ENCODE data around the gene FBXL5. TPM values are rescaled to one million over a fixed set of nuclear protein-coding genes. Genes with fewer than 3 reads are reported as not detected.

The FBXL5 gene
- total RNA-seq, 3 donors from 2014 or later, result 178 to 231 (median 202) TPM

DNA sequence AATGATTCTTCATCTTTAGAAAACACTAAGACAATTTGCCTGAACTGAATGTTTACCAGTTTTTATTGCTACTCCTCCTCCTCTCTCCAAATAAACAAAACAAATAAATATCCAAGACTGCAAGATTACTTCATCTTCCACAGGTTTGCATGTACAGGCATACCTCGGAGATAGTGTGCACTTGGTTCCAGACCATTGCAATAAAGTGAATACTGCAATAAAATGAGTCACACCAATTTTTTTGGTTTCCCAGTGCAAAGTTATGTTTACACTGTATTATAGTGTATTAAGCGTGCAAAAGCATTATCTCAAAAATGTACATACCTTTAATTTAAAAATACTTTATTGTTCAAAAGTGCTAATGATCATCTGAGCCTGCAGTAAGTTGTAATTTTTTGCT is 53.3 kb downstream of the FBXL5 start:
- no peaks in the 10 kb centered on the region for H3K36me3 ChIP-seq
- intact Hi-C loops (cut with DNase I; ENCODE audit: low total_unique reads), result no loop called here
- no peak overlapping the region for H3K4me3 ChIP-seq
- H3K27me3 ChIP-seq, result no peaks in the 10 kb centered on the region
- no peaks in the 10 kb centered on the region for H3K4me1 ChIP-seq
- peaks cover 0 to 13% of the 10 kb centered on the region in 2 donors for H3K9me3 ChIP-seq
- TF ChIP-seq POLR2AphosphoS5 (IDR thresholded peaks at IDR 0.05), result no peak
- no peak overlapping the region for H3K27ac ChIP-seq
- no peak for DNase-seq (ENCODE audit: low spot score in 2 of 2)

DNA sequence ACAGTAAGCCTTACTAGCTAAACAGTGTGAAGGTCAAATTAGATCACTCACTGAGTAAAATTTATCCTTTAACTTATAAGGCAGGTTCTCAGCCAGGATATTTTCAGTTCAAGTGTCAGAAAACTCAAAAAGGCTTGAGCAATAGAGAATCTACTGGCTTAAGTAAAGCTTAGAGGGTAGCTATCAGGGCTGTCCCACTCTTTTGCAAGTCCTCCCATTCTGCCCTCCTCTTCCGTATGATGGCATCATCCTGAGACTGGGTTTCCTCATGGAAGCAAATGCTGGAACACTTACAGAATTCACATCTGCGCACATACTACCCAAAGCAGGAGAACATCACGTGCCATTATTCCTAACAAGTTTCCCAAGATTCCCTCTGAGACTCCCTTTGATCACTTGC is 55.0 kb downstream of the FBXL5 start:
- Histone ChIP-seq H3K27me3 (no peaks in the 10 kb centered on the region), H3K4me1 (no peaks in the 10 kb centered on the region), H3K27ac (no peak overlapping the region), H3K36me3 (no peaks in the 10 kb centered on the region), H3K9me3 (peaks cover 0 to 13% of the 10 kb centered on the region in 2 donors), H3K4me3 (no peak overlapping the region)
- intact Hi-C loops (cut with DNase I; ENCODE audit: low total_unique reads), result no loop called here
- no peak for DNase-seq (ENCODE audit: low spot score in 2 of 2)
- no peak for TF ChIP-seq POLR2AphosphoS5 (IDR thresholded peaks at IDR 0.05)
- TF ChIP-seq, protein P1, sequence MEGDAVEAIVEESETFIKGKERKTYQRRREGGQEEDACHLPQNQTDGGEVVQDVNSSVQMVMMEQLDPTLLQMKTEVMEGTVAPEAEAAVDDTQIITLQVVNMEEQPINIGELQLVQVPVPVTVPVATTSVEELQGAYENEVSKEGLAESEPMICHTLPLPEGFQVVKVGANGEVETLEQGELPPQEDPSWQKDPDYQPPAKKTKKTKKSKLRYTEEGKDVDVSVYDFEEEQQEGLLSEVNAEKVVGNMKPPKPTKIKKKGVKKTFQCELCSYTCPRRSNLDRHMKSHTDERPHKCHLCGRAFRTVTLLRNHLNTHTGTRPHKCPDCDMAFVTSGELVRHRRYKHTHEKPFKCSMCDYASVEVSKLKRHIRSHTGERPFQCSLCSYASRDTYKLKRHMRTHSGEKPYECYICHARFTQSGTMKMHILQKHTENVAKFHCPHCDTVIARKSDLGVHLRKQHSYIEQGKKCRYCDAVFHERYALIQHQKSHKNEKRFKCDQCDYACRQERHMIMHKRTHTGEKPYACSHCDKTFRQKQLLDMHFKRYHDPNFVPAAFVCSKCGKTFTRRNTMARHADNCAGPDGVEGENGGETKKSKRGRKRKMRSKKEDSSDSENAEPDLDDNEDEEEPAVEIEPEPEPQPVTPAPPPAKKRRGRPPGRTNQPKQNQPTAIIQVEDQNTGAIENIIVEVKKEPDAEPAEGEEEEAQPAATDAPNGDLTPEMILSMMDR (IDR thresholded peaks at IDR 0.05), result no peak
- TF ChIP-seq POLR2A (IDR thresholded peaks at IDR 0.05), result no peak

GRCh38 chr4:15598644-15599043 is 56.5 kb downstream of the FBXL5 start:
- DNase-seq (ENCODE audit: low spot score in 2 of 2), result no peak
- H3K4me3 ChIP-seq, result no peak overlapping the region
- no peak overlapping the region for H3K27ac ChIP-seq
- no peaks in the 10 kb centered on the region for H3K27me3 ChIP-seq
- intact Hi-C loops (cut with DNase I; ENCODE audit: low total_unique reads), result no loop called here
- TF ChIP-seq POLR2A (IDR thresholded peaks at IDR 0.05) (no peak), POLR2AphosphoS5 (IDR thresholded peaks at IDR 0.05) (no peak)
- H3K36me3 ChIP-seq, result no peaks in the 10 kb centered on the region
- no peaks in the 10 kb centered on the region for H3K4me1 ChIP-seq
- peaks cover 0 to 13% of the 10 kb centered on the region in 2 donors for H3K9me3 ChIP-seq

- no peaks in the 10 kb centered on the region for H3K4me1 ChIP-seq
- H3K36me3 ChIP-seq, result no peaks in the 10 kb centered on the region
- H3K9me3 ChIP-seq, result no peaks in the 10 kb centered on the region
- intact Hi-C loops (cut with DNase I; ENCODE audit: low total_unique reads), result no loop called here
- no peak for DNase-seq (ENCODE audit: low spot score in 2 of 2)
- H3K27me3 ChIP-seq, result no peaks in the 10 kb centered on the region
- H3K4me3 ChIP-seq, result no peak overlapping the region
- no peak overlapping the region for H3K27ac ChIP-seq
- no peak for TF ChIP-seq POLR2AphosphoS5 (IDR thresholded peaks at IDR 0.05)
- TF ChIP-seq, protein P1 (IDR thresholded peaks at IDR 0.05), result no peak
- no peak for TF ChIP-seq POLR2A (IDR thresholded peaks at IDR 0.05)
These were observed 62.4 kb downstream of the FBXL5 start for GRCh38 chr4:15592799-15593198.

DNA sequence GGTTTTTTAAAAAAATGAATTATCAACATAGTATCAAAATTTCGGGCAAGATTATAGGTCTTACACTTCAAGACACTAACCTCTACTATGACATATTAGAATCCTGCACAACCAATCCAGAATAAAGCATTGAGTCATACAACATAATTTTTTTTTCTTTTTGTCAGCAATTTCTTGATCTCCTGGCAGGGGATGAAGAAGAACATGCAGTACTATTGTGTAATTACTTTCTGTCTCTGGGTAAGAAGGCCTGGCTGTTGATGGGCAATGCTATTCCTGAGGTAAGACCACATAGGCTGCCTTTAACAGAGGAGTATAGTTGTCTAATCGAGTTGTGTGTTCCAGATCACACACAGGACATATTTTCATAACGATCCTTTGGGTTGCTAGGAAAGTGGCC is 67.5 kb downstream of the FBXL5 start:
- intact Hi-C loops (cut with DNase I; ENCODE audit: low total_unique reads), result no loop called here
- H3K4me1 ChIP-seq, result no peaks in the 10 kb centered on the region
- peak overlapping the region in 1 of 2 donors; percentile 41 for H3K27ac ChIP-seq
- H3K9me3 ChIP-seq, result no peaks in the 10 kb centered on the region
- no peaks in the 10 kb centered on the region for H3K27me3 ChIP-seq
- no peak for DNase-seq (ENCODE audit: low spot score in 2 of 2)
- no peaks in the 10 kb centered on the region for H3K36me3 ChIP-seq
- no peak for TF ChIP-seq POLR2AphosphoS5 (IDR thresholded peaks at IDR 0.05)
- TF ChIP-seq POLR2A (IDR thresholded peaks at IDR 0.05), result no peak
- TF ChIP-seq, protein P1 (IDR thresholded peaks at IDR 0.05), result no peak
- H3K4me3 ChIP-seq, result no peak overlapping the region

- Histone ChIP-seq H3K27ac (no peak overlapping the region), H3K4me1 (no peaks in the 10 kb centered on the region), H3K36me3 (no peaks in the 10 kb centered on the region), H3K9me3 (no peaks in the 10 kb centered on the region), H3K27me3 (no peaks in the 10 kb centered on the region), H3K4me3 (no peak overlapping the region)
- no peak for TF ChIP-seq POLR2AphosphoS5 (IDR thresholded peaks at IDR 0.05)
- intact Hi-C loops (cut with DNase I; ENCODE audit: low total_unique reads), result no loop called here
- DNase-seq (ENCODE audit: low spot score in 2 of 2), result no peak
These were observed 69.1 kb downstream of the FBXL5 start for GRCh38 chr4:15586066-15586465.

DNA sequence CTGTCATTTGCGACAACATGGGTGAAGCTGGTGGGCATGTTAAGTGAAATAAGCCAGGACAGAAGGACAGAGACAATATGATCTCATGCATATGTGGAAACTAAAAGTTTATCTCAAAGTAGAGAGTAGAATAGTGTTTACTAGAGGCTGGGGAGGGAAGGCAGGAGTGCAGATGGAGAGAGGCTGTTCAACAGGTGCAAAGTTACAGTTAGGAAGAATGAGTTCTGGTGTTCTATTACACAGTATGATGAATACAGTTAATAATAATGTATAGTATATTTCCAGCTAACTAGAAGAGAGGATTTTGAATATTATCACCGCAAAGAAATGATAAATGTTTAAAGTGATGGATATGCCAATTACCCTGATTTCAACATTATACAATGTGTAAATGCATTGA is 69.8 kb downstream of the FBXL5 start:
- intact Hi-C loops (cut with DNase I; ENCODE audit: low total_unique reads), result no loop called here
- no peak overlapping the region for H3K4me3 ChIP-seq
- no peaks in the 10 kb centered on the region for H3K9me3 ChIP-seq
- TF ChIP-seq POLR2AphosphoS5 (IDR thresholded peaks at IDR 0.05) (no peak), POLR2A (IDR thresholded peaks at IDR 0.05) (no peak)
- TF ChIP-seq, protein P1 (IDR thresholded peaks at IDR 0.05), result no peak
- H3K36me3 ChIP-seq, result no peaks in the 10 kb centered on the region
- DNase-seq (ENCODE audit: low spot score in 2 of 2), result no peak
- H3K27ac ChIP-seq, result no peak overlapping the region
- no peaks in the 10 kb centered on the region for H3K27me3 ChIP-seq
- no peaks in the 10 kb centered on the region for H3K4me1 ChIP-seq

All from breast epithelium (tissue), 4 donors.